Osteoblast (primary cell): ENCODE results near the gene TRAK1. TPM values are rescaled to one million over a fixed set of nuclear protein-coding genes. Genes with fewer than 3 reads are reported as not detected.

Experiments used
- DNase-seq: peaks from one replicate; pipeline ENCODE4 v3.0.0; 2011; ENCODE audit warnings: low spot score, mixed read lengths; ENCODE audit not compliant: insufficient read length; ENCODE audit errors: missing footprints
- H2AFZ ChIP-seq: 2 replicates; pipeline ENCODE4 v1.6.0; 2011; ENCODE audit warnings: mild to moderate bottlenecking, low read length
- H3K27ac ChIP-seq: 2 replicates; pipeline ENCODE4 v1.5.1; 2011; ENCODE audit warnings: mild to moderate bottlenecking, low read depth, low read length, moderate library complexity
- H3K27me3 ChIP-seq: 2 replicates; pipeline ENCODE4 v1.6.0; 2012; ENCODE audit warnings: mild to moderate bottlenecking, control low read depth, inconsistent platforms, low read length, moderate library complexity; ENCODE audit not compliant: insufficient read depth
- H3K36me3 ChIP-seq: 2 replicates; pipeline ENCODE4 v1.5.1; 2011; ENCODE audit warnings: mild to moderate bottlenecking, low read length, control low read depth, moderate library complexity; ENCODE audit not compliant: insufficient read depth
- H3K4me1 ChIP-seq: 2 replicates; pipeline ENCODE4 v1.5.1; 2011; ENCODE audit warnings: mild to moderate bottlenecking, low read length, control low read depth, moderate library complexity; ENCODE audit not compliant: insufficient read depth
- H3K4me2 ChIP-seq: 2 replicates; pipeline ENCODE4 v1.6.0; 2011; ENCODE audit warnings: mild to moderate bottlenecking, low read length; ENCODE audit not compliant: insufficient read depth
- H3K4me3 ChIP-seq: fragments of 200-600 bp; sonication (generic); 3 replicates; pipeline ENCODE4 v1.5.1; 2012; ENCODE audit warnings: mild to moderate bottlenecking, low read length, inconsistent platforms; ENCODE audit not compliant: insufficient read depth
- H3K79me2 ChIP-seq: 2 replicates; pipeline ENCODE4 v1.6.0; 2012; ENCODE audit warnings: mild to moderate bottlenecking, low read length, control low read depth, inconsistent platforms; ENCODE audit not compliant: insufficient read depth
- H3K9me3 ChIP-seq: 2 replicates; pipeline ENCODE4 v1.5.1; 2011; ENCODE audit warnings: low read depth, low read length, control low read depth
- H4K20me1 ChIP-seq: 2 replicates; pipeline ENCODE4 v1.6.0; 2012; ENCODE audit warnings: mild to moderate bottlenecking, low read length, control low read depth; ENCODE audit not compliant: insufficient read depth
- total RNA-seq: library from RNA; depleted of rRNA; stranded (reverse); fragments of >200 nt; gene quantifications from 2 replicates; pipeline ENCODE4 v1.2.3, GENCODE V29; 2012
- TF ChIP-seq, protein P1 (sequence below): IDR thresholded peaks from 2 replicates; pipeline ENCODE4 v1.5.1; 2011; ENCODE audit warnings: mild to moderate bottlenecking, low read depth, low read length, moderate library complexity; ENCODE audit errors: extremely low read depth

TRAK1 gene
- total RNA-seq, 1 donor: 60.4 TPM

DNA sequence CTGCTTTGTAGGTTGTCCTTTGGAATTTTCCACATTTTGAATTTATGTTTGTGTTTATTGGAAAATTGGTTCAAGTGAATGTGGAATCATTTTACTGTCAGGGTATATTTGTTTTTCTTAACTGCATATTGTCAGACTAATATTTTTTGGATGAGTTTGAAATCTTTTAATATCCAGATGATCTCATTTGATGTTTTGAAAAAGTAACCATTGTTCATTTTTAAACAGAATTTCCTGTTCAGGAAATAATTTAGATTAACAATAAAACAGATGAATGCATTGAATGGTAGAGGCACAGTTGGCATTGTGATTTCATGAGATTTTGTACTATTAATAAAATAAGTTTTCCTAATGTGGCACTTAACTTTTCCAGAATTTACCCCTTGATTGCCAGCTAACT, 15.5 kb downstream of the TRAK1 start:
- Histone ChIP-seq H3K36me3 (peaks cover 3% of the 10 kb centered on the region), H3K27ac (no peak overlapping the region), H3K4me1 (peaks cover 2% of the 10 kb centered on the region), H3K4me2 (no peak overlapping the region), H3K4me3 (no peak overlapping the region), H2AFZ (no peak overlapping the region), H3K79me2 (peaks cover 19% of the 10 kb centered on the region), H3K9me3 (no peaks in the 10 kb centered on the region), H3K27me3 (no peaks in the 10 kb centered on the region), H4K20me1 (peaks cover 3% of the 10 kb centered on the region)
- no peak for DNase-seq
- TF ChIP-seq, protein P1, sequence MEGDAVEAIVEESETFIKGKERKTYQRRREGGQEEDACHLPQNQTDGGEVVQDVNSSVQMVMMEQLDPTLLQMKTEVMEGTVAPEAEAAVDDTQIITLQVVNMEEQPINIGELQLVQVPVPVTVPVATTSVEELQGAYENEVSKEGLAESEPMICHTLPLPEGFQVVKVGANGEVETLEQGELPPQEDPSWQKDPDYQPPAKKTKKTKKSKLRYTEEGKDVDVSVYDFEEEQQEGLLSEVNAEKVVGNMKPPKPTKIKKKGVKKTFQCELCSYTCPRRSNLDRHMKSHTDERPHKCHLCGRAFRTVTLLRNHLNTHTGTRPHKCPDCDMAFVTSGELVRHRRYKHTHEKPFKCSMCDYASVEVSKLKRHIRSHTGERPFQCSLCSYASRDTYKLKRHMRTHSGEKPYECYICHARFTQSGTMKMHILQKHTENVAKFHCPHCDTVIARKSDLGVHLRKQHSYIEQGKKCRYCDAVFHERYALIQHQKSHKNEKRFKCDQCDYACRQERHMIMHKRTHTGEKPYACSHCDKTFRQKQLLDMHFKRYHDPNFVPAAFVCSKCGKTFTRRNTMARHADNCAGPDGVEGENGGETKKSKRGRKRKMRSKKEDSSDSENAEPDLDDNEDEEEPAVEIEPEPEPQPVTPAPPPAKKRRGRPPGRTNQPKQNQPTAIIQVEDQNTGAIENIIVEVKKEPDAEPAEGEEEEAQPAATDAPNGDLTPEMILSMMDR: no peak

DNA sequence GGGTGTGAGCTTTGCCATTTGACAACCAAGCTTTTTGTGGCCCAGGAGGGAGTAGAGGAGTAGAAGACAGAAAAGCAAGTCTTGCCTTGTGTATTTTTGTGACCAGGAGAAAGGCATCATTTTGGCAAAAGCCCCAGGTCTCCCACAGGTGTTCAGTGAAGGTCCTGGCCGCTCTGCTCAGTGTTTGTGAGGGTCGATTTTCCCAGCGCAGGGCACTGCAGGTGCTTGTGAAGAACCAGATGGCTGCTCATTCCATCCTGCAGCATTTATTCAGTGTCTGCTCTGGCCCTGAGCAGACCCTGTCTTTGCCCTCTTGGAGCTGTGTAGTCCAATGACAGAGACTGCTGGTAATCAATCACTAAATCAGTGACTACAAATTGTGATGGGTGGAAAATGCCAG, 19.5 kb downstream of the TRAK1 start:
- peaks cover 6% of the 10 kb centered on the region for H4K20me1 ChIP-seq

DNA sequence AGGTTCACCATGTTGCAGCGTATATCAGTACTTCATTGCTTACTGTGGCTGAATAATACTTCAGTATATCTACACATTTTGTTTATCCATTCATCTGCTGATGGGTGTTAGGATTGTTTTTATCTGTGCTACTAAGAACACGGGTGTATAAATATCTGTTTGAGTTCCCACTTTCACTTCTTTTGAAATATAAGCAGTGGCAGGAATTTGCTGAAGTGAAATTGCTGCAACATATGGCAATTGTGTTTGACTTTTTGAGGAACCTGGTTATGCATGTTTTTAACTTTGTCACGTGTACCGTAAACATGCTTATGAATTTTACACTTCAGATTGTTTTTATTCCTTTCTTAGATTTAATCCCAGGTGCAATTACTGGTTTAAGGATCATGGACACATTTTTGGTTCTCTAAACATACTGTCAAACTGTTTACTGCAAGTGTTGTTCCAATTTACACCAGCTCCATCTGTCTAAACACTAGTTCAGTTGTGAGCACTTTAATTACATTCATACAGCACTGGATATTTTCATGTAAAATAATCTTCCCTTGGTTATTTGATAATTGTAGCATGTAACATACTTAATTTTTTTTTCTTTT, 23.1 kb downstream of the TRAK1 start:
- Histone ChIP-seq H3K4me2 (no peak overlapping the region), H4K20me1 (peaks cover 31% of the 10 kb centered on the region), H3K9me3 (no peaks in the 10 kb centered on the region), H3K4me1 (peaks cover 30% of the 10 kb centered on the region), H3K27me3 (no peaks in the 10 kb centered on the region), H3K36me3 (no peaks in the 10 kb centered on the region), H3K27ac (no peak overlapping the region), H2AFZ (no peak overlapping the region), H3K79me2 (peaks cover 6% of the 10 kb centered on the region), H3K4me3 (no peak overlapping the region)
- DNase-seq: no peak
- TF ChIP-seq, protein P1: no peak

More for the DNA sequence above, 19.5 kb downstream of the TRAK1 start:
- Histone ChIP-seq H3K79me2 (peaks cover 9% of the 10 kb centered on the region), H3K4me1 (peaks cover 7% of the 10 kb centered on the region), H3K9me3 (no peaks in the 10 kb centered on the region), H3K27me3 (no peaks in the 10 kb centered on the region), H3K4me3 (no peak overlapping the region), H3K27ac (no peak overlapping the region), H3K36me3 (no peaks in the 10 kb centered on the region), H2AFZ (no peak overlapping the region), H3K4me2 (no peak overlapping the region)
- DNase-seq: no peak
- TF ChIP-seq, protein P1: no peak

DNA sequence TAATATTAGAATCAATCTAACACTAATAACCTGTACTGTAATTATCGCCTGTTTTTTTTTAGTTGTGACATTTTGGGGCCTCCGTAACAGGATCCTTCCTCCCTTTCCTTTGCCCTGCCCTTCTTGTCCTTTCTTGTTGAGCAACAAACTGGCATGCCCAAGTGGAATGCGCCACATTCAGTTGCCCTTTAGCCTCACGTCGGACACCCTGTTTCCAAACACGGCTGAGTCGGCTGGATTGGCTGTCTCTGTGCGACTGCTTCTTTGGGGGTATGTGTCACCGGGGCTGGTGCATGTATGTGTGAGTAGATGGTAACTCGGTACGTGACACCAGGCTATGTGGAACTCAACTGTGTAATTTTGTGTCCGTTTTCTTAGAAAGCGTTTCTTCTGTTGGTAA, 24.1 kb downstream of the TRAK1 start:
- Histone ChIP-seq H3K79me2 (peaks cover 8% of the 10 kb centered on the region), H3K4me2 (no peak overlapping the region), H3K27ac (no peak overlapping the region), H3K4me3 (no peak overlapping the region), H2AFZ (no peak overlapping the region), H3K9me3 (no peaks in the 10 kb centered on the region), H3K36me3 (no peaks in the 10 kb centered on the region), H3K27me3 (no peaks in the 10 kb centered on the region), H3K4me1 (peaks cover 30% of the 10 kb centered on the region), H4K20me1 (peaks cover 38% of the 10 kb centered on the region)
- TF ChIP-seq, protein P1: no peak
- no peak for DNase-seq
